ENCODE measurements around the gene CD80.

Gene CD80

DNA sequence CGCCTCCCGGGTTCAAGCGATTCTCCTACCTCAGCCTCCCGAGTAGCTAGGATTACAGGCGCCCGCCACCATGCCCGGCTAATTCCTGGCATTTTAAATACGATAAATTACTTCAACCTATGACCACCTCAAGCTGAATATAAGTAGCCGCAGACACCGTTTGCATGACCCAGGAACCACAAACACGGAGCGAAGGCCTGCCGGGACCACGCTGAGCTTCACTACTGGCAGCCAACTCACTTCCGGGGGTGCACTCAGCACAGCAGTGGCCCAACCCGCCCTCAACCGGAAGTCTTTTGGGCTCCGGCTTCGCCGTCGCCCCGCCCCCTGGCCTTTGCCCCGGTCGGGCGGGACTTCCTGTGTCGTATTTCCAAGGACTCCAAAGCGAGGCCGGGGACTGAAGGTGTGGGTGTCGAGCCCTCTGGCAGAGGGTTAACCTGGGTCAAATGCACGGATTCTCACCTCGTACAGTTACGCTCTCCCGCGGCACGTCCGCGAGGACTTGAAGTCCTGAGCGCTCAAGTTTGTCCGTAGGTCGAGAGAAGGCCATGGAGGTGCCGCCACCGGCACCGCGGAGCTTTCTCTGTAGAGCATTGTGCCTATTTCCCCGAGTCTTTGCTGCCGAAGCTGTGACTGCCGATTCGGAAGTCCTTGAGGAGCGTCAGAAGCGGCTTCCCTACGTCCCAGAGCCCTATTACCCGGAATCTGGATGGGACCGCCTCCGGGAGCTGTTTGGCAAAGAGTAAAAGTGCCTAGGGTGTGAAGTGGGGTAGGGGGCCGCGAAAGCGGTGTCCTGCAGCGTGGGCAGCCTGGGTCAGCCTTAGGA, 61.0 kb downstream of the CD80 start, which contains the start of gene TIMMDC1:
TIMMDC1 (plus strand) TSS at position 362 of the 826 bp plus-strand sequence; CDS start at position 549, 187 bp downstream.
- DNase-seq (ENCODE audit: low read depth, low spot score) = peak; percentile 98

DNA sequence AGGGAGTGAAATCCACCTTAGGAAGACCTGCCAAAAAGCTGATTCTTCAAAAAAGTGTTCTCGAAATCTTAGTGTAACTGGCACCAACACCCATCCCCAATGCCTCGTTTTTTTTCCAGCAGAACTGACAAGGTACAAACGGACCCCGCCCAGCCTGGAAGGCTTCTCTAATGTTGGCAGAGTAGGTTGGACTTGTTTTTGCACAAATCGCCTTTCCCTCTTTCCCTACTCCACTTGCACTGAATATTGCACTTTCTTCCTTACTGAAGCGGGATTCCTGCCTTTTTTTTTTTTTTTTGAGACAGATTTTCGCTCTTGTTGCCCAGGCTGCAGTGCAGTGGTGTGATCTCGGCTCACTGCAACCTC, 61.6 kb downstream of the CD80 start:
- peak; percentile 48 for DNase-seq (ENCODE audit: low read depth, low spot score)

DNA sequence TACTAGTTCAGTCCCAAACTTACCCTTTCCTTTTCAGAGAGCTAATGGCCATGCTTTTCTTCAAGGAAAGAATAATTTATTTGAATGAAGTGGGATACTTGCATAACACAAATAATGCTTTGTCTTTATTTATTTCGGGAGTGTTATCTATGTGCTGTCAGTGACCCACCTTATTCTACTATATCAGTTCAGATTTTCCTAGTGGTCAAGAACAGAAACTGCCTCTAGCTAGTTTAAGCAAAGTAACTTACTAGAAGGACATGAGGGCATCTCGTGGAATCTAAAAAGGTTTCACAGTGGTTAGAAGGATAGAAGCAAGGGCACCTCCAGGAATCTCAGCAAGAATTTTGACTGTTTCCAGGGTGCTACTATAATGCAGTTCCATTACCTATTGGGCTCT, 64.8 kb downstream of the CD80 start:
- DNase-seq (ENCODE audit: low read depth, low spot score) = no peak

GRCh38 chr3:119492810-119493209, 66.6 kb downstream of the CD80 start:
- no peak for DNase-seq (ENCODE audit: low read depth, low spot score)

- DNase-seq (ENCODE audit: low read depth, low spot score) = no peak
Observed at GRCh38 chr3:119492128-119492527, 67.3 kb downstream of the CD80 start.

GRCh38 chr3:119490153-119490552, 69.3 kb downstream of the CD80 start:
- no peak for DNase-seq (ENCODE audit: low read depth, low spot score)

- no peak for DNase-seq (ENCODE audit: low read depth, low spot score)
Observed at GRCh38 chr3:119485563-119485962, 73.9 kb downstream of the CD80 start.

DNA sequence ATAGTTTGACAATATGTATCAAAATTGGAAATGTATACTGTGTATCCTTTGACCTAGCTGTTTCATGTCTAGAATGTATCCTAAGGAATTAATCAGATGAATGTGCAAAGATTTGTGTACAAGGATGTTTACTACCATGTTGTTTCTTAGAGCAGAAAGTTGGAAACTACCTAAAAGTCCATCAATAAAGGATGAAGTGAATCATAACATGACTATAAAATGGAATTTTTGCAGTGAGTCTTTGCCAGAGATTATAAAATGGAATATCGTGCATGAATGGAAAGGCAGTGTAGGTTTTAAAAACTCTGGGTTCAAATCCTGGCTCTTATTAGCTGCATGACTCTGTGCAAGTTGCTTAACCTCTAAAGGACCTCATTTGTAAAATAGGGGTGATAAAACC, 76.3 kb downstream of the CD80 start:
- DNase-seq (ENCODE audit: low read depth, low spot score) = no peak

DNA sequence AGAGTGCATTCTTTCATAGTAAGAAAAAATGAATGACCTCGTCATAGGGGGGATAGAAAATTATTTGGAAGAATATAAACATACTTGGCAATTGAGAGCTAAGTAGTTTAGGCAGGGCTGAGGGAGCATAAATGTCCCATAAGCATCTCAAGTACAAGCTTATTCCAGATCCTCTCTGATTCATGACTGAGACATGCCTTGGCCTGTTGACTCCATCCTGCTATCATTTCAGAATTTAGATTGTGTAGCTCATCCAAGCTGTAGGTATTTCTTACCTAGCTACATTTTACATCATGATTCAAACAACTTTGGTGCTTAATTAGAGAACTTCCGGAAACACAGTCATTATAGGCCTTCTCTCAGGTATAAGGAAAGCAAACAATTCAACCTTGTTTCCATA, 78.3 kb downstream of the CD80 start:
- DNase-seq (ENCODE audit: low read depth, low spot score) = no peak

Measured in astrocyte of the hippocampus (primary cell).